LoVo (cell line): ENCODE data around the gene SPECC1.
"Not testable (repeated sequence)": the region's sequence is repeated elsewhere in the genome, so short reads cannot be mapped to it uniquely, and the experiment has no call there.

Source experiments
- DNase-seq: peaks from one replicate; pipeline ENCODE4 v3.0.0-alpha.2; 2016; ENCODE audit warnings: low spot score

Gene SPECC1

GRCh38 chr17:20235747-20236146, 226.6 kb downstream of the SPECC1 start:
- DNase-seq = no peak

GRCh38 chr17:20236578-20237227, 227.5 kb downstream of the SPECC1 start:
- DNase-seq = no peak

- not testable (repeated sequence) for DNase-seq
Observed at GRCh38 chr17:20239776-20240175, 230.6 kb downstream of the SPECC1 start.

- DNase-seq = no peak
Observed at GRCh38 chr17:20241855-20242254, 232.7 kb downstream of the SPECC1 start.

- no peak for DNase-seq
Observed at GRCh38 chr17:20242271-20242670, 233.1 kb downstream of the SPECC1 start.

- DNase-seq = no peak
Observed at GRCh38 chr17:20243524-20243923, 234.4 kb downstream of the SPECC1 start.

GRCh38 chr17:20244671-20245070, 235.5 kb downstream of the SPECC1 start:
- no peak for DNase-seq

- DNase-seq = no peak
Observed at GRCh38 chr17:20246692-20247091, 237.5 kb downstream of the SPECC1 start.

GRCh38 chr17:20253323-20253722, 244.2 kb downstream of the SPECC1 start:
- no peak for DNase-seq

- no peak for DNase-seq
Observed at GRCh38 chr17:20254541-20254940, 245.4 kb downstream of the SPECC1 start.

- no peak for DNase-seq
Observed at GRCh38 chr17:20256144-20256543, 247.0 kb downstream of the SPECC1 start.

GRCh38 chr17:20257008-20257407, 247.8 kb downstream of the SPECC1 start:
- no peak for DNase-seq

GRCh38 chr17:20257798-20258197, 248.6 kb downstream of the SPECC1 start:
- no peak for DNase-seq

- DNase-seq = no peak
Observed at GRCh38 chr17:20259668-20260067, 250.5 kb downstream of the SPECC1 start.

GRCh38 chr17:20260268-20260667, 251.1 kb downstream of the SPECC1 start:
- no peak for DNase-seq

- DNase-seq = no peak
Observed at GRCh38 chr17:20262226-20263114, 253.3 kb downstream of the SPECC1 start.

- not testable (repeated sequence) for DNase-seq
Observed at GRCh38 chr17:20263115-20263433, 253.9 kb downstream of the SPECC1 start.

- peak; percentile 8 for DNase-seq
Observed at GRCh38 chr17:20263595-20263994, 254.4 kb downstream of the SPECC1 start.

GRCh38 chr17:20264996-20265395, 255.8 kb downstream of the SPECC1 start:
- DNase-seq = no peak

GRCh38 chr17:20266806-20267458, 257.8 kb downstream of the SPECC1 start:
- peak; percentile 12 for DNase-seq

- no peak for DNase-seq
Observed at GRCh38 chr17:20267459-20267842, 258.3 kb downstream of the SPECC1 start.

GRCh38 chr17:20270369-20270768, 261.2 kb downstream of the SPECC1 start:
- no peak for DNase-seq

- no peak for DNase-seq
Observed at GRCh38 chr17:20271011-20271610, 262.0 kb downstream of the SPECC1 start.
